SU-DHL-6 (cell line): Measurements from ENCODE around the gene RORC.

Experiments used
- H2AFZ ChIP-seq: fragments of 200-600 bp; sonication (generic); 2 replicates; pipeline ENCODE4 v1.6.1; 2014; ENCODE audit warnings: low read depth, mild to moderate bottlenecking, moderate library complexity, mixed read lengths, antibody characterized with exemption, low read length; ENCODE audit not compliant: severe bottlenecking
- H3F3A ChIP-seq: fragments of 200-600 bp; shearing (Covaris generic); 2 replicates; pipeline ENCODE4 v1.6.0; 2016; ENCODE audit warnings: antibody characterized with exemption, mild to moderate bottlenecking; ENCODE audit not compliant: insufficient read depth
- H3K27ac ChIP-seq: fragments of 200-600 bp; sonication (generic); 2 replicates; pipeline ENCODE4 v1.5.1; 2016; ENCODE audit warnings: low read depth, mild to moderate bottlenecking, low read length, moderate library complexity, mixed read lengths
- H3K27me3 ChIP-seq: fragments of 200-600 bp; sonication (generic), shearing (Covaris generic); 2 replicates; pipeline ENCODE4 v1.6.0; 2014; ENCODE audit warnings: mild to moderate bottlenecking, low read length
- H3K36me3 ChIP-seq: fragments of 200-600 bp; sonication (generic); 2 replicates; pipeline ENCODE4 v1.6.1; 2014; ENCODE audit warnings: mild to moderate bottlenecking, low read length, mixed read lengths
- H3K4me2 ChIP-seq: fragments of 300-600, 200-600 bp; shearing (Covaris generic), sonication (generic); 2 replicates; pipeline ENCODE4 v1.6.0; 2014; ENCODE audit warnings: low read length, low read depth, mild to moderate bottlenecking; ENCODE audit not compliant: poor library complexity, severe bottlenecking
- H3K4me3 ChIP-seq: fragments of 200-600 bp; sonication (generic); 2 replicates; pipeline ENCODE4 v1.5.1; 2014; ENCODE audit warnings: antibody characterized with exemption, low read length, mild to moderate bottlenecking, mixed read lengths; ENCODE audit not compliant: insufficient read depth, poor library complexity, severe bottlenecking
- H3K79me2 ChIP-seq: fragments of 200-600 bp; sonication (generic); 2 replicates; pipeline ENCODE4 v1.6.1; 2014; ENCODE audit warnings: mild to moderate bottlenecking, low read length, moderate library complexity; ENCODE audit not compliant: insufficient read depth
- H3K9ac ChIP-seq: fragments of 200-600 bp; sonication (generic); 2 replicates; pipeline ENCODE4 v1.7.0; 2014; ENCODE audit warnings: mild to moderate bottlenecking, low read length
- H3K9me2 ChIP-seq: fragments of 200-600 bp; sonication (generic); replicated peaks from 2 replicates; pipeline ENCODE4 v1.6.1; 2014; ENCODE audit warnings: low read length; ENCODE audit not compliant: insufficient read depth
- H3K9me3 ChIP-seq: fragments of 200-600 bp; sonication (generic); 2 replicates; pipeline ENCODE4 v1.6.1; 2014; ENCODE audit warnings: low read length, mixed read lengths; ENCODE audit not compliant: insufficient read depth
- H4K20me1 ChIP-seq: fragments of 200-600 bp; sonication (generic); 2 replicates; pipeline ENCODE4 v1.6.1; 2014; ENCODE audit warnings: low read depth, mild to moderate bottlenecking, antibody characterized with exemption, low read length, moderate library complexity, mixed read lengths
- CTCF ChIP-seq: fragments of 200-600 bp; sonication (generic); IDR thresholded peaks from one replicate; pipeline ENCODE4 v1.5.1; 2017; ENCODE audit warnings: antibody characterized with exemption, mild to moderate bottlenecking, low read length, moderate library complexity; ENCODE audit not compliant: insufficient read depth, poor library complexity, severe bottlenecking
- EZH2phosphoT487 ChIP-seq: fragments of 200-600 bp; sonication (generic), shearing (Covaris generic); conservative IDR thresholded peaks from 2 replicates; pipeline ENCODE4 v1.6.1; 2018; ENCODE audit warnings: mild to moderate bottlenecking, antibody characterized with exemption, low read length, moderate library complexity, mixed read lengths

Gene RORC

GRCh38 chr1:151779852-151780251 is 51.8 kb downstream of the RORC start:
- Histone ChIP-seq H3K9me2 (no peaks in the 10 kb centered on the region), H2AFZ (no peak overlapping the region), H3K9me3 (no peaks in the 10 kb centered on the region), H3K27ac (no peak overlapping the region), H3K4me3 (no peak overlapping the region), H4K20me1 (no peaks in the 10 kb centered on the region), H3K79me2 (no peaks in the 10 kb centered on the region), H3K27me3 (no peaks in the 10 kb centered on the region), H3K9ac (no peak overlapping the region), H3K36me3 (no peaks in the 10 kb centered on the region), H3K4me2 (no peak overlapping the region), H3F3A (no peaks in the 10 kb centered on the region)
- TF ChIP-seq EZH2phosphoT487: no peak
- no peak for TF ChIP-seq CTCF

- Histone ChIP-seq H2AFZ (no peak overlapping the region), H3K9me3 (no peaks in the 10 kb centered on the region), H3K36me3 (no peaks in the 10 kb centered on the region), H3K27me3 (no peaks in the 10 kb centered on the region), H3K79me2 (no peaks in the 10 kb centered on the region), H3K9me2 (no peaks in the 10 kb centered on the region), H3K9ac (no peak overlapping the region), H3F3A (no peaks in the 10 kb centered on the region), H3K4me3 (no peak overlapping the region), H4K20me1 (no peaks in the 10 kb centered on the region), H3K27ac (no peak overlapping the region), H3K4me2 (no peak overlapping the region)
- no peak for TF ChIP-seq EZH2phosphoT487
- TF ChIP-seq CTCF: no peak
Measured at GRCh38 chr1:151777317-151777716, 54.3 kb downstream of the RORC start.

DNA sequence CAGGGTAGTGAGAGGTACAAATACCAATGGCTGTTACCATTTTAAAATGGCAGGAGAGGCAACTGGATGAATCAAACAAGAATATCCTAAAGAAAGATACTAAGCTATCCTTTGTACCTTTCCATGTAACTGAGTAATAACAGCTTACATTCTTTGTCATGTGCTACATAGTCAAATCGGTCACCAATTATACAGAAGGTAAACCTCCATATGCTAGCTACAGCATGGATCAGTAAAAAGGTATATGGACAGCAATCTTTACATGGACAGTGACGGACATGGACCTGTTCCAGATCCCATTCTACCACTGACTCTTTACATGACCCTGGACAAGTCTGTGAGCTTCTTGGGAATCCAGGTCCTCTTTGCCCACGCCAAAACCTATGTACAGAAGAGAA is 54.9 kb downstream of the RORC start:
- Histone ChIP-seq H4K20me1 (no peaks in the 10 kb centered on the region), H3F3A (no peaks in the 10 kb centered on the region), H2AFZ (no peak overlapping the region), H3K27me3 (no peaks in the 10 kb centered on the region), H3K4me3 (no peak overlapping the region), H3K9me3 (no peaks in the 10 kb centered on the region), H3K79me2 (no peaks in the 10 kb centered on the region), H3K4me2 (no peak overlapping the region), H3K9me2 (no peaks in the 10 kb centered on the region), H3K36me3 (no peaks in the 10 kb centered on the region), H3K27ac (no peak overlapping the region), H3K9ac (no peak overlapping the region)
- TF ChIP-seq EZH2phosphoT487: no peak
- TF ChIP-seq CTCF: no peak
